ENCODE data around the gene CIC. TPM values are rescaled to one million over a fixed set of nuclear protein-coding genes. Genes with fewer than 3 reads are reported as not detected.

CIC gene
- total RNA-seq, 2 experiments from 2014 or later: 114 to 119 TPM

- Mint-ChIP-seq H3K27ac (peak overlapping the region; percentile 20), H3K36me3 (ENCODE audit: low read depth) (peaks cover 87% of the 10 kb centered on the region), H3K9me3 (no peaks in the 10 kb centered on the region), H3K27me3 (no peaks in the 10 kb centered on the region), H3K4me1 (ENCODE audit: low read depth) (peaks cover 16% of the 10 kb centered on the region), H3K4me3 (no peak overlapping the region)
- Histone ChIP-seq H3K9me3 (ENCODE audit: control insufficient read depth in 1 of 2, insufficient read depth in 1 of 2, low read length in 2 of 2) (no peaks in the 10 kb centered on the region), H3K4me1 (ENCODE audit: insufficient read depth, low read length) (peaks cover 15% of the 10 kb centered on the region), H3K27me3 (ENCODE audit: control insufficient read depth in 1 of 2, insufficient read depth in 2 of 2, low read length in 2 of 2) (no peaks in the 10 kb centered on the region), H3K36me3 (ENCODE audit: insufficient read depth, low read length) (peaks cover 83% of the 10 kb centered on the region), H3K27ac (ENCODE audit: low read depth in 1 of 2, low read length in 2 of 2) (no peak overlapping the region), H3K4me3 (ENCODE audit: low read length) (no peak overlapping the region)
- POLR2A ChIA-PET: interaction anchor here (2.3 to 3.0 kb wide), 2 partner anchors 9 to 13 kb away, joined by 10 to 13 read pairs; partner anchors contain the start of genes GSK3A and ZNF526
- ATAC-seq (ENCODE audit: poor library complexity) (no peak), DNase-seq (no peak)
- TF ChIP-seq CTCF (IDR thresholded peaks at IDR 0.05): no peak
- intact Hi-C loops (cut with DNase I, micrococcal nuclease): no loop called here
- CTCF ChIA-PET: interaction anchor here (1.7 kb wide), 1 partner anchor 125 kb away, joined by 6 read pairs; no protein-coding TSS in a partner anchor
Observed at GRCh38 chr19:42233106-42233505, 35.9 kb upstream of the CIC start.

- no peaks in the 10 kb centered on the region for H3K9me3 ChIP-seq (ENCODE audit: control insufficient read depth in 1 of 2, insufficient read depth in 1 of 2, low read length in 2 of 2)
- H3K36me3 ChIP-seq (ENCODE audit: insufficient read depth, low read length): peaks cover 81% of the 10 kb centered on the region
- peaks cover 15% of the 10 kb centered on the region for H3K4me1 ChIP-seq (ENCODE audit: insufficient read depth, low read length)
- TF ChIP-seq CTCF (IDR thresholded peaks at IDR 0.05): no peak
- POLR2A ChIA-PET: interaction anchor here (0.7 to 3.0 kb wide), 3 partner anchors 9 to 14 kb away, joined by 3 to 13 read pairs (median 10); partner anchors contain the start of genes GSK3A and ZNF526
- Mint-ChIP-seq H3K9me3 (no peaks in the 10 kb centered on the region), H3K27ac (peak overlapping the region; percentile 20), H3K4me1 (ENCODE audit: low read depth) (peaks cover 16% of the 10 kb centered on the region), H3K36me3 (ENCODE audit: low read depth) (peaks cover 80% of the 10 kb centered on the region), H3K27me3 (no peaks in the 10 kb centered on the region), H3K4me3 (no peak overlapping the region)
- intact Hi-C loops (cut with DNase I, micrococcal nuclease): no loop called here
- no peaks in the 10 kb centered on the region for H3K27me3 ChIP-seq (ENCODE audit: control insufficient read depth in 1 of 2, insufficient read depth in 2 of 2, low read length in 2 of 2)
- no peak overlapping the region for H3K27ac ChIP-seq (ENCODE audit: low read depth in 1 of 2, low read length in 2 of 2)
- DNase-seq (no peak), ATAC-seq (ENCODE audit: poor library complexity) (no peak)
- H3K4me3 ChIP-seq (ENCODE audit: low read length): no peak overlapping the region
- CTCF ChIA-PET: interaction anchor here (1.7 kb wide), 1 partner anchor 125 kb away, joined by 6 read pairs; no protein-coding TSS in a partner anchor
Observed at GRCh38 chr19:42233678-42234292, 35.3 kb upstream of the CIC start.

- no peaks in the 10 kb centered on the region for H3K9me3 Mint-ChIP-seq
- H3K4me3 Mint-ChIP-seq: no peak overlapping the region
- Histone ChIP-seq H3K27me3 (ENCODE audit: control insufficient read depth in 1 of 2, insufficient read depth in 2 of 2, low read length in 2 of 2) (no peaks in the 10 kb centered on the region), H3K27ac (ENCODE audit: low read depth in 1 of 2, low read length in 2 of 2) (no peak overlapping the region), H3K4me1 (ENCODE audit: insufficient read depth, low read length) (peaks cover 20% of the 10 kb centered on the region), H3K4me3 (ENCODE audit: low read length) (no peak overlapping the region), H3K36me3 (ENCODE audit: insufficient read depth, low read length) (peaks cover 81% of the 10 kb centered on the region), H3K9me3 (ENCODE audit: control insufficient read depth in 1 of 2, insufficient read depth in 1 of 2, low read length in 2 of 2) (no peaks in the 10 kb centered on the region)
- ATAC-seq (ENCODE audit: poor library complexity): no peak
- peaks cover 80% of the 10 kb centered on the region for H3K36me3 Mint-ChIP-seq (ENCODE audit: low read depth)
- H3K27ac Mint-ChIP-seq: no peak overlapping the region
- no peaks in the 10 kb centered on the region for H3K27me3 Mint-ChIP-seq
- TF ChIP-seq CTCF (IDR thresholded peaks at IDR 0.05): no peak
- ChIA-PET POLR2A (interaction anchor here (0.7 to 3.0 kb wide), 3 partner anchors 8 to 14 kb away, joined by 3 to 13 read pairs (median 10); partner anchors contain the start of genes GSK3A and ZNF526), CTCF (interaction anchor here (1.7 kb wide), 1 partner anchor 126 kb away, joined by 6 read pairs; no protein-coding TSS in a partner anchor)
- intact Hi-C loops (cut with DNase I, micrococcal nuclease): no loop called here
- H3K4me1 Mint-ChIP-seq (ENCODE audit: low read depth): peaks cover 20% of the 10 kb centered on the region
- DNase-seq: no peak
Observed at GRCh38 chr19:42234364-42234763, 34.7 kb upstream of the CIC start.

All from CD4-positive, alpha-beta T cell (primary cell).